GM20431 (cell line): ENCODE results near the gene ALOX15B.

ENCODE experiments used
- in situ Hi-C: fragments of 300-500 bp; cut with MseI, MboI; formaldehyde crosslinking; loops from one replicate; pipeline ENCODE4 v1.15.0; 2020; ENCODE audit warnings: low sequenced_read_pairs; ENCODE audit not compliant: unreplicated experiment

The ALOX15B gene, protein sequence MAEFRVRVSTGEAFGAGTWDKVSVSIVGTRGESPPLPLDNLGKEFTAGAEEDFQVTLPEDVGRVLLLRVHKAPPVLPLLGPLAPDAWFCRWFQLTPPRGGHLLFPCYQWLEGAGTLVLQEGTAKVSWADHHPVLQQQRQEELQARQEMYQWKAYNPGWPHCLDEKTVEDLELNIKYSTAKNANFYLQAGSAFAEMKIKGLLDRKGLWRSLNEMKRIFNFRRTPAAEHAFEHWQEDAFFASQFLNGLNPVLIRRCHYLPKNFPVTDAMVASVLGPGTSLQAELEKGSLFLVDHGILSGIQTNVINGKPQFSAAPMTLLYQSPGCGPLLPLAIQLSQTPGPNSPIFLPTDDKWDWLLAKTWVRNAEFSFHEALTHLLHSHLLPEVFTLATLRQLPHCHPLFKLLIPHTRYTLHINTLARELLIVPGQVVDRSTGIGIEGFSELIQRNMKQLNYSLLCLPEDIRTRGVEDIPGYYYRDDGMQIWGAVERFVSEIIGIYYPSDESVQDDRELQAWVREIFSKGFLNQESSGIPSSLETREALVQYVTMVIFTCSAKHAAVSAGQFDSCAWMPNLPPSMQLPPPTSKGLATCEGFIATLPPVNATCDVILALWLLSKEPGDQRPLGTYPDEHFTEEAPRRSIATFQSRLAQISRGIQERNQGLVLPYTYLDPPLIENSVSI

DNA sequence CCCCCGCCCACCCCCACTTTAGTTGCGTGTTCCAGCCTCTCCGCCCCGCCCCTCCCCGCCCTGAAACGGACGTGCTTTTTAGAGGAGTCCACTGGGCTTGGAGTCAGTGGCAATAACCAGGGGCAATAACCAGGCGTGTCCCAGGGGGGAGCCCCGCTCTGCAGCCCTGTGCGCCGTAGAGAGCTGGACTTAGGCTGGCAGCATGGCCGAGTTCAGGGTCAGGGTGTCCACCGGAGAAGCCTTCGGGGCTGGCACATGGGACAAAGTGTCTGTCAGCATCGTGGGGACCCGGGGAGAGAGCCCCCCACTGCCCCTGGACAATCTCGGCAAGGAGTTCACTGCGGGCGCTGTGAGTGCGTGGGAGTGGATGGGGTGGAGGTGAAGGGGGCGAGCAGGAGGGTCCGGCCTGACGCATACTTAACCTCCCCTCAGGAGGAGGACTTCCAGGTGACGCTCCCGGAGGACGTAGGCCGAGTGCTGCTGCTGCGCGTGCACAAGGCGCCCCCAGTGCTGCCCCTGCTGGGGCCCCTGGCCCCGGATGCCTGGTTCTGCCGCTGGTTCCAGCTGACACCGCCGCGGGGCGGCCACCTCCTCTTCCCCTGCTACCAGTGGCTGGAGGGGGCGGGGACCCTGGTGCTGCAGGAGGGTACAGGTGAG is at the start of gene ALOX15B:
TSS of gene ALOX15B (plus strand) at position 106 of the 657 bp plus-strand sequence. CDS start at position 203, 97 bp downstream.
- in situ Hi-C loops: no loop called here

DNA sequence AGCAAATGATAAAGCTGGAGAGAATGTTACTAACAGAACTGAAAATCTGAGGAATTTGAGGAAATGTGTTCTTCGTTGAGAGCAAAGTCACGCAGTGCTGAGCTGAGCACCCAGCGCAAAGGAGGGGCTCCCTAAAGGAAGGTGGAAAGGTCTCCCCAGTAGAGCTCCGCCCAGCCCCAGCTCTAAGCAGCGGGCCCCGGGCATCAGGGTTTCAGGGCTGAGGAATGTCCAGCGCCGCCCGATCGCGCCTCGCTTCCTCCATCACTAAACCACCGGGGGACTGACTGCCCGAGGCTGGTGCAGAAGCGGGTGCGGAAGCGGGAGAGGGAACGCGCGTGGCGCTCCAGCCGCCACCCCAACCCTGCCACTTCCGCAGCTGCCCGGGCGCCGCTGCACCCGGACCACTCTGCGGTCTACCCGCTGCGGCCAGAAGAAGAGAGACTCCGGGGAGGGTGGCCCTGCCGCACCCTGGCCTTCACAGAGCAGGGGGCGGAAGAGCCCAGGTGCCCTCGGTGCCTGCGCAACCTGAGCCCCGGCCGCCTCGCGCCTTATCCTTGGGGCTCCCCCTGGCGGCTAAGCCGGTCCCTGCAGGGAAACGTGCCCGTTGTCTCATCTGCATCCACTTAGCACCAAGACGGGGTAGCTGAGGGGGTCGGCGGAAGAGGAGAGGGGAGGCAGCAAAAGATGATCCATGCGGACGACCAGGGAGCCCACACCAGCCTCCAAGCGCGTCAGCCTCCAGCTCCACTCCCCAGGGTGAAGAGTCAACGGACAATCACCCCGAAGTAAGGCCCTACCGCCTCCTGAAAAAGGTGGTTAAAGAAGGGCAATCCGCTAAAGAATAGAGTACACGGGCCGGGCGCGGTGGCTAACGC is 48.8 kb upstream of the ALOX15B start:
- in situ Hi-C loops: loop anchor here (10.0 to 25.0 kb wide), 2 partner anchors 75 to 253 kb away; partner anchors contain the start of gene RNF227

DNA sequence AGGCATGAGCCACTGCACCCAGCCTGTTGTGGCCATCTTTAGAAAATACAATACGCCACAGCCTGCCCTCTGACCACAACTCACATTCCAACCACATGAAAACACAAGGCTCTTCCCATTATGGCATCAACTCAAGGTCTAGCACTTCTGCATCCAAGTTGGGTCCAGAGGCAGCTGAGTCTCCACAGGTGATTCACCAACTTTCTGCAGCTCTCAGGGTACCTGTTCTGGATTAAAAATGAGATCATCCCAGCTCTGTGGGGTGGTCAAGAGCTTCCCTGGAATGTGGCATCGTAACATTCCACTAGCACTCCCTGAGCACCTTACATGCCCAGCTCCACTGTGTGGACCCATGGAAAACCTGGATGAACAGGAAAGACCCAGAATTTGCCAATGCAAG is 46.3 kb upstream of the ALOX15B start:
- in situ Hi-C loops: loop anchor here (25.0 kb wide), 1 partner anchor 255 kb away; no protein-coding TSS in a partner anchor

DNA sequence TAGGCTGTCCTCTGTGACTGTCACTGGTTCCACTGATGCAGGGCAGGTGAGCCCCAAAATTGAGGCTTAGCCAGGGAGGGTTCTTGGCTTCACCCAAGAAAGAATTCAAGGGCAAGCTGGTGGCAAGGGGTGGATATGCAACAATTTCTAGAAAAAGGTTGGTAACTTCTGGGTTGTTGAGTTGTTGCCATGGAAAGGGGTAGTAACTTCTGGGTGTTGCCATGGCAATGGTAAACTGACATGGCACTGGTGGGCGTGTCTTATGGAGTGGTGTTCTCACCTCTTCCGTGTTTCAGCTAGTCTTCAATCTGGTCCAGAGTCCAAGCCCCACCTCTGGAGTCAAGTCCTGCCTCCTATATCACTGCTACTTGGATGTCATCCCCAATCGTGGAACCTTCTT is 45.9 kb upstream of the ALOX15B start:
- in situ Hi-C loops: loop anchor here (25.0 kb wide), 1 partner anchor 256 kb away; no protein-coding TSS in a partner anchor

DNA sequence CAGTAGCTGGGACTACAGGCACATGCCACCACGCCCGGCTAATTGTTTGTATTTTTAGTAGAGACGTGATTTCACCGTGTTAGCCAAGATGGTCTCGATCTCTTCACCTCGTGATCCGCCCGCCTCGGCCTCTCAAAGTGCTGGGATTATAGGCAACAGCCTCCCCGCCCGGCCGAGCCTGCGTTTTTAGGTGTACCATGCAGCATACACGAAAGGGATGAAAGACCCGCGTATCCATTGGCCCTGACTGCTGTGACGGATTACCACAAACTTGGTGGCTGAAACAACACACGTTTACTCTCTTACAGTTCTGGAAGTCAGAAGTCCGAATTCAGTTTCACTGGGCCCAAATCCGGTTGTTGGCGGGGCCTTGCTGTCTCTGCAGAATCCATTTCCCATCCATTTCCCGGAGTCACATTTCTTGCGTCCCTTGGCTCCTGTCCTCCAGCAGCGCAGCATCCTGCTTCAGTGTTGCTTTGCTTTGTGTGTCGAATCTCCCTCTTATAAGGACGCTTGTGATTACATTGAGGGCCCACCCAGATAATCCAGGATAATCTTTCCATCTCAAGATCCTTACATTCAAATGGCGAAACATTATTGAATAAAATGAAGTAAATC is 44.8 kb upstream of the ALOX15B start:
- in situ Hi-C loops: loop anchor here (25.0 kb wide), 1 partner anchor 257 kb away; no protein-coding TSS in a partner anchor

DNA sequence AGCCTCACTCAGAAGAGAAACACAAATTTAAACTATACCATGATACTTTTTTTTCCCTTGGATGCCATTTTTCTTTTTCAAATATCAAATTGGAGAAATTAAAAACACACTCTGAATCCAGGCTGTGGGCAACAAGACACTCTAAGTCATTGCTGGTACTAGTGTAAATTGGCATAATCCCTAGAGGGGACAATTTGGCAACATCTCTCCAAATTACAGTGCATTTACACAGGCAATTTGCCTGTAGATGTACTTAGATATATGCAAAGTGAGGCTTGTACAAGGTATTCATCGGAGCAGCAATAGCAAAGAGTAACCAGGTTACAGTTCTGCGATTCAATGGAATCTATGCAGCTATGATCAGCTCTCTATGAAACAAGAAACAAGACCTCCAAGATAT is 43.1 kb upstream of the ALOX15B start:
- in situ Hi-C loops: loop anchor here (25.0 kb wide), 1 partner anchor 258 kb away; no protein-coding TSS in a partner anchor

DNA sequence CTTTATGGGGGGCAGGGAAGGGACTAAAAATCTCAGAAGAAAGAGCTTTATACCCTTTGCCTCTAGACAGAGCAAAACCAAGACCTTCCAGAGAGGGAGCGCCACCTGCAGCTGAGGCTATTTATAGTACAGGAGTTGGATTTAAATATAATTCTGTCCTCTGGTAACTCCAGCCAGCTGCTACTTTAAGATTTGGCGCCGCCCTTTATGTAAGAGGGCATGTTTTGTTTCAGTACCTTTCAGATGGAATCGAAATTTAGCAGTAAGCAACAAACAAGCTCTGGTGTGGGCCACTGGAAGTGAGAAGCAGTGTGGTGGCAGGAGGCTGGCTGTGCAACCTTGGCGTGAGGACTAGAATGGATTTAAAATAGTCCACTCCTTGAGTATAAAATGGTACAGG is 41.7 kb upstream of the ALOX15B start:
- in situ Hi-C loops: loop anchor here (25.0 kb wide), 1 partner anchor 260 kb away; no protein-coding TSS in a partner anchor

DNA sequence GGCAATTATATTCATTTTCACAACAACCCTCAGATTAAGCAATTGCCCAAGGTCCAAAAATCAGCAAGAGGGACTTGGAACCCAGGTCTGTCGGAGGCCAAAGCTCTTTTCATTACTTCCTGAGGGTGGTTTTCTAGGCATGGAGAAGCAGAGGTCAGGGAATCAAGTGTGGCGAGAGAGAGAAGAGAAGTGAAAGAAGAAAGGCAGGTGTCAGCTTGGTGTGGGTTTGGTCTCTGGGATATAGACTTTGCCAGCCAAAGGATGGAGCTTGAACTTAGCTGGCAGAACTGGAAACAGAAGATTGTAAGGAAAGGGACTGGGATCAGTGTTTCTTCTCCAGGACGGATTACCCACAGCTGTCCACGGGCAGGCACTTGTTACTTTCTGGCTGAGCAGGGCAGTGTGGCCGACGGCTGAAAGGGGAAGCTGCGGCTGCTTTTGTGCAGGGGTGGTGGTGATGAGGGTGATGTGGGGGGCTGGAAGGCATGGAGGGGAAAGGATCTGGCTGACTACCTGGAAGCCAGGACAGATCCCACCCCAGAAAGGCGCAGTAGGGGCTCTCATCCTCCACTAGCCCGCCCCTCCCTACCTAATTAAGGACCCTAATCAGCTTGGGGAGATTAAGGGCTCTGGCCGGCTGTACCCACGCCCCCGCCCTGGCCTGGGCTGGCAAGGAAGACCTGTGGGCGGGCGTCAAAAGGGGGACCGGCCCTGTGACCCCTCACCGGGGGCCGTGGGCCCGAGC is 36.7 kb upstream of the ALOX15B start, which contains the start of gene GUCY2D:
TSS of gene GUCY2D (plus strand) at position 640 of the 745 bp plus-strand sequence. CDS start 433 bp downstream, outside the sequence.
- in situ Hi-C loops: no loop called here

DNA sequence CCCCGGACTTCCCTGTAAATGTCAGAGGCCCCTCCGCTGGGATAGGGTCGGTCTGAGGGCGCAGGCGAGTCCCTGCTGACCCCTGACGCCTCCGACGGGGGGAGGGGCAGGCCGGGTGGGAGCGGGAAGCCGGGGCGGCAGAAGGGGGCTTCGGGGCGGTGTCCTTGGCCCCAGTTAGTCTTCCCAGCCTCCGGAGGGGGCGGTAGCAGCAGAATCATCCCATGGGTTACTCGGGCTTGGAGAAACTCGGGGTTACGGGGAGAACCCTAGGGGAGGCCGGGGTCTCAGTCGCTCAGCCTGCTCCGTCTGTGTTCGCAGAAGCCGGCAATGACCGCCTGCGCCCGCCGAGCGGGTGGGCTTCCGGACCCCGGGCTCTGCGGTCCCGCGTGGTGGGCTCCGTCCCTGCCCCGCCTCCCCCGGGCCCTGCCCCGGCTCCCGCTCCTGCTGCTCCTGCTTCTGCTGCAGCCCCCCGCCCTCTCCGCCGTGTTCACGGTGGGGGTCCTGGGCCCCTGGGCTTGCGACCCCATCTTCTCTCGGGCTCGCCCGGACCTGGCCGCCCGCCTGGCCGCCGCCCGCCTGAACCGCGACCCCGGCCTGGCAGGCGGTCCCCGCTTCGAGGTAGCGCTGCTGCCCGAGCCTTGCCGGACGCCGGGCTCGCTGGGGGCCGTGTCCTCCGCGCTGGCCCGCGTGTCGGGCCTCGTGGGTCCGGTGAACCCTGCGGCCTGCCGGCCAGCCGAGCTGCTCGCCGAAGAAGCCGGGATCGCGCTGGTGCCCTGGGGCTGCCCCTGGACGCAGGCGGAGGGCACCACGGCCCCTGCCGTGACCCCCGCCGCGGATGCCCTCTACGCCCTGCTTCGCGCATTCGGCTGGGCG is 35.9 kb upstream of the ALOX15B start:
- in situ Hi-C loops: no loop called here

DNA sequence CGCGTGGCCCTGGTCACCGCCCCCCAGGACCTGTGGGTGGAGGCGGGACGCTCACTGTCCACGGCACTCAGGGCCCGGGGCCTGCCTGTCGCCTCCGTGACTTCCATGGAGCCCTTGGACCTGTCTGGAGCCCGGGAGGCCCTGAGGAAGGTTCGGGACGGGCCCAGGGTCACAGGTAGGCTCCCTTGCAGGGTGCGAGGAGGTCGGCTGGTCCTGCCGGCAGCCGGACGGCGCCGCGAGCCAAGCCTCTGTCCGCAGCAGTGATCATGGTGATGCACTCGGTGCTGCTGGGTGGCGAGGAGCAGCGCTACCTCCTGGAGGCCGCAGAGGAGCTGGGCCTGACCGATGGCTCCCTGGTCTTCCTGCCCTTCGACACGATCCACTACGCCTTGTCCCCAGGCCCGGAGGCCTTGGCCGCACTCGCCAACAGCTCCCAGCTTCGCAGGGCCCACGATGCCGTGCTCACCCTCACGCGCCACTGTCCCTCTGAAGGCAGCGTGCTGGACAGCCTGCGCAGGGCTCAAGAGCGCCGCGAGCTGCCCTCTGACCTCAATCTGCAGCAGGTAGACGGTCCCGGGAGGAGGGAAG is 35.2 kb upstream of the ALOX15B start:
- in situ Hi-C loops: no loop called here

DNA sequence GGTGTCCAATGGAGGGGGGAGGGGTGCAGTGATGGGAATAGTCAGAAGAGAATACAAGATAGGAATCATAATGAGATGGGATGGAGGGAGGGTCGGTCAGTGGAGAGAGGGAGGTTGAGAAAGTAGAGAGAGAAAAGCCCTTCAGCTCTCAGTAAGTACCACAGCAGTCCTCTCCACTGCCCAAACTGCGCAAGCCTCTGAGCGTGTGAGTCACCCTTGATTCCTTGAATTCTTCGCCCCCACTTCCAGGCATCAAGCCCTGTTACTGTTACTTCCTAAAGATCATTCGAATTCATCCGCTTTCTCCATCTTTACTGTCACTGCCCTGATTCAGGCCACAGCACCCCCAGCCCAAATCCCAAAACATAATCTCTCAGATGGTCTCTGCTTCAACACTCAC is 34.0 kb upstream of the ALOX15B start:
- in situ Hi-C loops: no loop called here

DNA sequence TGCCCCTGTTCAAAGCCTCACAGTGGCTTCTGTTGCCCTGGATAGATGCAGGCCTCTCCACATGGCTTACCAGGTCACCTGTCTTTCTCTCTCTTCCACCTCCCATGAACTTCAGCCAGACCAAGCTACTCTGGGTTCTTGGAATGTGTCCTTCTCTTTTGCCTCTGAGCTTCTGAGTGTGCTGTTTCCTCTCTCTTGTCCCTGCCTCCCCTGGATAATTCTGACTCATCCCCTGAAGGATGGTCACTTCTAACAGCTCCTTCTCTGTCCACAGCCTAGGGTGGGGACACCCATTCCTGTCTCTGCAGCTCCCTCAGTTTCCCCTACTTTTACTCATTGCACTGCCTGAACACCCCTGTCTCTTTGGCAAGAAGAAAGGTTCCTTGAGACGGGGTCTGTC is 33.5 kb upstream of the ALOX15B start:
- in situ Hi-C loops: no loop called here

DNA sequence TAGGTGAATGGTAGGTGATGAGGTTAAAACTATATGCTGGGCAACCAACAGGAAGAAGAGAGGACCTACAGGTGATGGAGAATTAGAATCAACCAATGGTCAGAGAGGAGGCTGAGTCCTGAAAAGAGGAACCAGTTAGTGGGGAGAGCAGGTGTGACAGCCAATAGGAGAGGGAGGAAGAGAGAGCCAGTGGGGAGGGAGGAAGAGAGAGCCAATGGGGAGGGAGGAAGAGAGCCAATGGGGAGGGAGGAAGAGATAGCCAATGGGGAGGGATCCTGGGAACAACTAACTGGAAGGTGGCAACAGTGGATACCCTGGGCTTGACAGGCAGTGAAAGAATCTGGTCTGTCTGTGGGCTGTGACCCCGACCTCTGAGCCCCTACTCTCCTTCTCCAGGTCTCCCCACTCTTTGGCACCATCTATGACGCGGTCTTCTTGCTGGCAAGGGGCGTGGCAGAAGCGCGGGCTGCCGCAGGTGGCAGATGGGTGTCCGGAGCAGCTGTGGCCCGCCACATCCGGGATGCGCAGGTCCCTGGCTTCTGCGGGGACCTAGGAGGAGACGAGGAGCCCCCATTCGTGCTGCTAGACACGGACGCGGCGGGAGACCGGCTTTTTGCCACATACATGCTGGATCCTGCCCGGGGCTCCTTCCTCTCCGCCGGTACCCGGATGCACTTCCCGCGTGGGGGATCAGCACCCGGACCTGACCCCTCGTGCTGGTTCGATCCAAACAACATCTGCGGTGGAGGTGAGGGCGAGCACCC is 32.7 kb upstream of the ALOX15B start:
- in situ Hi-C loops: no loop called here

DNA sequence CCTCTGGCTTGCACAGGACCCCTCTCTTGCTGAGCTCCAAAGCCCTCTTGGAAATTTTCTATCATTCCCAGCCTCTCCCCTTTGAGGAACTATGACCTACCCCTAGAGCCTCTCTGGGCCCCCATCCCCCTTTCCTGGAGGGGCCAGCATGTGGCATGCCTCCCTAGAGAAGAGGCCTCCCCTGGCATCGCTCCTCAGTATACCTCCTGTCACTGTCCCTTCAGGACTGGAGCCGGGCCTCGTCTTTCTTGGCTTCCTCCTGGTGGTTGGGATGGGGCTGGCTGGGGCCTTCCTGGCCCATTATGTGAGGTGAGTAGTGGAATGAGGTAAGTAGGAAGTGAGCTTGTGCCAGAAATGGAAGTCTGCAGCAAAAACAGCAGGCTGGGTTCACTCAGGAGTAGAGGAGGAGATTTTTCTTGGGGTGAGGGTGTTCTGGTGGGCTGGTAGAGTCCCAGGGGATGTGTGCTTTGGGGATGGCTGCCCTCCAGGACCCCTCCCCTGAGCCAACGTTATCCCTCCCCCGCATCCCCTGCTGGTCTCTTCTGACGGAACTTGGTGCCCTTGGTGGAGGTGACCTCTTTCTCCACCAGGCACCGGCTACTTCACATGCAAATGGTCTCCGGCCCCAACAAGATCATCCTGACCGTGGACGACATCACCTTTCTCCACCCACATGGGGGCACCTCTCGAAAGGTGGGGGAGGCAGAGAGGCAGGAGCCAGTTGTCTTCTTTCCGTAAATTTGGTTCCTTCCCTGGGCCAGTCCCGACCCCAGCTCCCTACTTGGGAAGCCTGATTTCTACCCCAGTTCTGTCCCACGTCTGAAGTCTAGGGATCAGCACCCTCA is 31.8 kb upstream of the ALOX15B start:
- in situ Hi-C loops: no loop called here

DNA sequence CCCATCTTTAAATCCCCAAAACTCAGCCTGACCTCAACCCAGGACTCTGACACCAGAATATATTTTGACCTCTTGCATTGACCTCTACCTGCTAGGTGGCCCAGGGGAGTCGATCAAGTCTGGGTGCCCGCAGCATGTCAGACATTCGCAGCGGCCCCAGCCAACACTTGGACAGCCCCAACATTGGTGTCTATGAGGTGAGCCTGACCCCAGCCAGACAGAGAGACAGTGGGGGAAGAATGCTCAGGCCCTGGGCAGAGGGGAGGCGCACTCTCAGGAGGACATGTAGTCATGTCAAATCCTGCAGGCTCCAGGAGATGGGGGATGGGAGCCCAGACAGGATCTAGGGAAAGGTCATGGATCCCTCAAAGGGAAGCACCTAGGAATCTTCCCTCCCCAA is 31.0 kb upstream of the ALOX15B start:
- in situ Hi-C loops: no loop called here
